ENCODE data around the gene GLIS1.

GLIS1 gene

DNA sequence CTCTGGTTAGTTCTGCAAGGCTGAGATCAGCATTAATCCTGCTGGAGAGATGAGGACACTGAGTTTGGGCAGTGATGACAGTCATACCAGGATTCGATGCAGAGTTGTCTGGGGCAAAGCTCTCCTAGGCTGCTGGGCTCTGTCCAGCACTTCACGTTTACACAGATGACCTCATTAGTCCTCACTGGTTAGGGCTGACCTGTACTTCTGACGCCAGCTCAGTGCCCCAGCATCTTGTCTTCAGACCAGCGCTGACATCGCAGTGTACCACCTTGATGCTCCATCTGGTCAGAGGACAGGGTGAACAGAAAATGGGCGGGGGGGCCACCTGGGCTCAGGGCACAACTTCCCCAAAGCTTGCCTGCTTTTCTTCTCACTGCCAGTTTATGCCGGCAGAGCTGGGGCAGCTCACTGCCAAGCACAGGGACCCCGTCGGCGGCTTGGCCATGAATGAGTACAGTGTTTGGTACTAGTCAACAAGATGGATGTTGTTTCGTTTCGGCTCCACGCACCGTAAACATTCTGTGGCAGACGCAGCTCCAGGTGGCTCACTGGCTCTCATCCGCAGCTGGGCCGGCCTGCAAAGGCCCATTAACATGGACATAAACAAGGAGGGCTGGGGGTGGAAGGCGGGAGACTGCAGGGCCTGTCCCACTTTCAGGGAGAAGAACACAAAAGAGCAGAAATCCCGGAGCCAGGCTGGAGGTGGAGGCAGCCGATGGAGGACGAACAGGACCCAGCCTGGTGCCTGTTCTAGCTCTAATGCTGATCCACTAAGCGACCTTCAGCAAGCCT is 118.7 kb downstream of the GLIS1 start:
- WGBS: 87% methylated on average over 22 of the region's 22 CpGs

DNA sequence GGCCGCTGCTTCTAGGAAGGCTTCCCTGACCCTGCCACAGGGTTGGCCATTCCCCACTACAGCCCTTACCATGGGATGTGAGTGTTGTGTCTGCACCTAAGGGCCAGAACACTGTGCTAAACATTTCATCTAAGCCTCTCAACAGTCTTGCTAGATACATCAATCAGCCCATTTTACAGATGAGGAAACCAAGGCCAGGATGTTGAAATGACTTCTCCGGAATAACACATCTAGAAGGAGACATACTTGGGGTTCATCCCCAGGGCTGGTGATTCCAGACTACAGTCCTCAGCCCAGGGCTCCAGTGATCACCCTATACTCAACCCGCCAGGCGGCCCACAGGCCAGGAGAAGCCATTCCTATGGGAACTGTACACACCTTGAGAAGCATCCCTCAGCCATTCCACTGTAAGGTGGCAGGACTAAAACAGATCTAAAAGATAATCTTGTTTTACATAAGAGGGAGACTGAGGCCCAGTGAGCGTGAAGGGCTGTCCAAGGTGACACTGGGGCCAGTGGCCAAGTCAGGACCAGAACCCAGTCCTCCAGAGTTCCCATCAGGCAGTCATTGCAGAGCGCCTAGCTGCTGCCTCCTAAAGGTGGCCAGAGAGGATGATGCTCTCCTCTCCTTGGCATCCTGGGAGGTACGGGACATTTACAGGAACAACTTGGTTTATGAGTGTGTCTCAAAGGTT is 119.5 kb downstream of the GLIS1 start:
- H3K27ac ChIP-seq (ENCODE audit: low read depth, low read length): no peak overlapping the region
- no peaks in the 10 kb centered on the region for H3K4me1 ChIP-seq (ENCODE audit: insufficient read depth, low read length)
- no peaks in the 10 kb centered on the region for H3K27me3 ChIP-seq (ENCODE audit: insufficient read depth, low read length)
- no peak overlapping the region for H3K4me3 ChIP-seq (ENCODE audit: low read length)
- H3K9ac ChIP-seq (ENCODE audit: low read depth, low read length): no peak overlapping the region
- WGBS: 90% methylated on average over 7 of the region's 7 CpGs
- H3K36me3 ChIP-seq (ENCODE audit: insufficient read depth, low read length): no peaks in the 10 kb centered on the region
- H3K9me3 ChIP-seq (ENCODE audit: insufficient read depth, low read depth, low read length): no peaks in the 10 kb centered on the region

More for the DNA sequence above, 118.7 kb downstream of the GLIS1 start:
- Histone ChIP-seq H3K4me1 (ENCODE audit: insufficient read depth, low read length) (no peaks in the 10 kb centered on the region), H3K9me3 (ENCODE audit: insufficient read depth, low read depth, low read length) (no peaks in the 10 kb centered on the region), H3K27ac (ENCODE audit: low read depth, low read length) (no peak overlapping the region), H3K9ac (ENCODE audit: low read depth, low read length) (no peak overlapping the region), H3K27me3 (ENCODE audit: insufficient read depth, low read length) (no peaks in the 10 kb centered on the region), H3K36me3 (ENCODE audit: insufficient read depth, low read length) (no peaks in the 10 kb centered on the region), H3K4me3 (ENCODE audit: low read length) (no peak overlapping the region)

DNA sequence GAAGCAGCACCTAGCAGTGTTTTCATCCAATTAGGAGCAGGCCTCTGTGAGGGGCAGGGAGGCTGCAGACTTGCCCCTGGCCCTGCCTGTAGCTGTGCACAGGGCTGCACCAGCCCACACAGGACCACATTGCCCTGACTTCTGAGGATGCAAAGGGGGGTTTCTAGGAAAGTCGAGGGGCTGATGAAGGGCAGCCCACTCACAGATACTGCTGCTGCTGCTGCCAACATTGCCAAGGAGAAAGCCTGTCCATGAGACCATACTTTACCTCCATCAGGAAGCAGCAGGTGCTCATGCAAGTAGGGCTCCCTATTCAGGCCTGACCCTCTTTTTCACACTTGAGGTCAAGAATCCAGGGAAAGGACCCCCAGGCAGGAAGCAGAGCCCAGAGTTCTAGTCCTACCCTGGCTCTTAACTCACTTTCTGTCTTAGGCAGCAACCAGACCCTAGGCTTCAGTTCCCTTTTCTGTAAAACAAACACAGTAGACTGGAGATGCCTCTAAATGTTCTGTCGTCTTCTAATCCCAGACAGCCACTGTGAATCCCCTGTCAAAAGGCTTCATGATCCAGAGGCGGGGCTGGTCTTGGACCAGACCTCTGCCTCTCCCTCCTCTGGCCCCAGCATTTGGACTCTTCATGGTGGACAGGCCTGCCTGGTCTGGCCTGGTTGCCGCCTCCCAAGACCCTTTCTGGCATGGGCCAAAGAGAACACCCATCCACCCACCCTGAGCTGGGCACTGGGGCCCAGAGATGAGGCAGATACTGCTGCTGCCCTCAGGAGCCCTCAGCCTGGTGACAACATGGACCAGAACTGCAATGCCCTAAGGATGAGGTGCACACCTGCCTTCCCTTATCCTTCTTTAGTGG is 120.2 kb downstream of the GLIS1 start:
- H3K4me1 ChIP-seq (ENCODE audit: insufficient read depth, low read length): no peaks in the 10 kb centered on the region
- H3K4me3 ChIP-seq (ENCODE audit: low read length): no peak overlapping the region
- H3K36me3 ChIP-seq (ENCODE audit: insufficient read depth, low read length): no peaks in the 10 kb centered on the region
- no peaks in the 10 kb centered on the region for H3K9me3 ChIP-seq (ENCODE audit: insufficient read depth, low read depth, low read length)
- no peak overlapping the region for H3K9ac ChIP-seq (ENCODE audit: low read depth, low read length)
- no peaks in the 10 kb centered on the region for H3K27me3 ChIP-seq (ENCODE audit: insufficient read depth, low read length)
- WGBS: 80% methylated on average over 4 of the region's 4 CpGs
- H3K27ac ChIP-seq (ENCODE audit: low read depth, low read length): no peak overlapping the region

DNA sequence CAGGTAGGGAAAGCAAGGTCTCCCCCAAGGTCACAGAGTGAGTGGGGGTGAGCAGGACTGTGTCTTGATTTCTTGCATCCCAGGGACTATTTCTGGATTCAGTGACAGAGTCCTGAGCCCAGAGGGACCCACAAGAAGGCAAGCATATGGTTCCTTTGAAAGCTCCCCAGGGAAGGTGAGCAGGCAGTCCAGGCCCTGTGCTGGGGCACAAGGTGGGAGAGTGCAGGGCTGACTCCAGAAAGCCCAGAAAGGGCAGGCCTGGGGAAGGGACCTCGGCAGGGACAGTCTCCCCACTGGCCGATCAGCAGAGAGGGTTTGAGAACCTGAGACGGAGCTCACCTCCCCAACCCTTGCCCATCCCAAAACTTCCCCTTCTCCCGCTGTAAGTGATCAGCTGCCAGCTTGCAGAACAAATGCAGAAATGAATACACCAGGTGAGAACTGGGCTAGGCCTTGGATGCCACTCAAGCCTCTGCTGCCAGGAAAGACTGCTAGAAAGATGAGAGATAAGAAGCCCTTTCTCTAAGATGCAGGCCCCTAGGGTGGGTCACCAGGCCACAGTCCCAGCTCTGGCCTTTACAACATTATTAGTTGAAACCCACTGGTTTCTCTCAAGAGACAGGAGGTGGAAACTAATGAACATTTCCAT is 121.0 kb downstream of the GLIS1 start:
- Histone ChIP-seq H3K27me3 (ENCODE audit: insufficient read depth, low read length) (no peaks in the 10 kb centered on the region), H3K4me1 (ENCODE audit: insufficient read depth, low read length) (no peaks in the 10 kb centered on the region), H3K36me3 (ENCODE audit: insufficient read depth, low read length) (no peaks in the 10 kb centered on the region), H3K9me3 (ENCODE audit: insufficient read depth, low read depth, low read length) (no peaks in the 10 kb centered on the region), H3K4me3 (ENCODE audit: low read length) (no peak overlapping the region), H3K27ac (ENCODE audit: low read depth, low read length) (no peak overlapping the region), H3K9ac (ENCODE audit: low read depth, low read length) (no peak overlapping the region)
- 89% methylated on average over 4 of the region's 4 CpGs for WGBS

DNA sequence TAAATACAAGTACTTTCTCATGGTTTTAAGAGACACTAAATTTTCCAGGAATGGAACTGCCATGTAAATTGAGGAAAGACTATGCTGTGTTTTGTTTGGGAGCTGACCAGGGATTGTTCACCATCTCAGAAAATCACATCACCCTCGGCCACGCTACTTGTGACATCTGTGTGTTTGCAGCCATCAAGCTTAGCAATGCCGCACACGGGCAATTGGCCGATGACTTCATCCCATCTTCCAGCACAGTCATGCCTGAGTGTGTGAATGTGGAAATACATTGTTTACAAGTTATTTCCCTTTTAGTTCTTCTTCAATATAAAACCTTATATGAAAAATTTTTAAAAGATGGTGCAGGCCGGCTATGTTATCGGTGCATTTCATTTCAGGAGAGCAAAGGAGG is 121.6 kb downstream of the GLIS1 start:
- no peaks in the 10 kb centered on the region for H3K9me3 ChIP-seq (ENCODE audit: insufficient read depth, low read depth, low read length)
- 97% methylated on average over 7 of the region's 7 CpGs for WGBS

DNA sequence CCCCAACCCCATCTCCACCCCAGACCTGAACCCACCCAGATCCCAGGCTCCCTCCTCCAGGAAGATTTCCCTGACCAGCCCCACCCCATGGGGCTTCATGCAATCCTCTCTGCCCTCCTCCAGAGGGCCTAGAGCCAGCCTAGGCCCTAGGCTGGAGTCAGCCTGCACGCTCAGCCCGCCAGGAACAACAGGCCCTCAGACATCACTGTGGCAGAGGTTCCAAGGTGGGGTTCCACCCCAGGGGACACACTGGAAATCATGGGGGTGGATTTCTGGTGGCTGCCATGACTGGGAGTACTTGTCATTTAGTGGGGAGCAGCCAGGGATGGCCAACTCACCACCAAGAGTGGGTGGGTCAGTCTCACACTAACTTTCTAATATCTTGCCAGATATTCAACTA is 122.0 kb downstream of the GLIS1 start:
- no peaks in the 10 kb centered on the region for H3K36me3 ChIP-seq (ENCODE audit: insufficient read depth, low read length)
- H3K9ac ChIP-seq (ENCODE audit: low read depth, low read length): no peak overlapping the region
- H3K4me1 ChIP-seq (ENCODE audit: insufficient read depth, low read length): no peaks in the 10 kb centered on the region
- no peak overlapping the region for H3K27ac ChIP-seq (ENCODE audit: low read depth, low read length)
- H3K4me3 ChIP-seq (ENCODE audit: low read length): no peak overlapping the region
- H3K9me3 ChIP-seq (ENCODE audit: insufficient read depth, low read depth, low read length): no peaks in the 10 kb centered on the region
- H3K27me3 ChIP-seq (ENCODE audit: insufficient read depth, low read length): no peaks in the 10 kb centered on the region
- 76% methylated on average over 2 of the region's 2 CpGs for WGBS

More for the DNA sequence above, 121.6 kb downstream of the GLIS1 start:
- no peak overlapping the region for H3K9ac ChIP-seq (ENCODE audit: low read depth, low read length)
- H3K4me3 ChIP-seq (ENCODE audit: low read length): no peak overlapping the region
- no peaks in the 10 kb centered on the region for H3K36me3 ChIP-seq (ENCODE audit: insufficient read depth, low read length)
- H3K4me1 ChIP-seq (ENCODE audit: insufficient read depth, low read length): no peaks in the 10 kb centered on the region
- H3K27me3 ChIP-seq (ENCODE audit: insufficient read depth, low read length): no peaks in the 10 kb centered on the region
- no peak overlapping the region for H3K27ac ChIP-seq (ENCODE audit: low read depth, low read length)

DNA sequence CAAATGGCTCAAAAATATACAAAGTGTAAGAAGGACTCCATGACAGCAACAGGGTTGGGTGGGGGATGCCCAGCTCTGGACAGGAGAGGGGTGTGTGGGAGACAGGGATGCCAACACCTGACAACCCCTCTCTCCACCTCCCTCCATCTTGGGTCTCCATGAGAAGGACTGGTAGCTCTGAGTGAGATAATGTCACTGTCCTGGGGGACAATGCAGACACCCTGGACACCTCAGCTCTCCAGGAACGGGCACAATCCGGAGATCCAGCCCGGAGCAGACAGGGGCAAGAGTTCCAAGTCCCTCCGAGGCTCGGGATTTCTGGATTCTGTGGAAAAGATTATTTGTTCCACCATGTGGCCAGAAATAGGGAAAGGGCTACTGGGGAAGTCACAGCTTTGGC is 122.5 kb downstream of the GLIS1 start:
- no peak overlapping the region for H3K27ac ChIP-seq (ENCODE audit: low read depth, low read length)
- H3K27me3 ChIP-seq (ENCODE audit: insufficient read depth, low read length): no peaks in the 10 kb centered on the region
- 81% methylated on average over 5 of the region's 5 CpGs for WGBS
- H3K9ac ChIP-seq (ENCODE audit: low read depth, low read length): no peak overlapping the region
- H3K4me3 ChIP-seq (ENCODE audit: low read length): no peak overlapping the region
- H3K4me1 ChIP-seq (ENCODE audit: insufficient read depth, low read length): no peaks in the 10 kb centered on the region
- H3K36me3 ChIP-seq (ENCODE audit: insufficient read depth, low read length): no peaks in the 10 kb centered on the region
- H3K9me3 ChIP-seq (ENCODE audit: insufficient read depth, low read depth, low read length): no peaks in the 10 kb centered on the region

DNA sequence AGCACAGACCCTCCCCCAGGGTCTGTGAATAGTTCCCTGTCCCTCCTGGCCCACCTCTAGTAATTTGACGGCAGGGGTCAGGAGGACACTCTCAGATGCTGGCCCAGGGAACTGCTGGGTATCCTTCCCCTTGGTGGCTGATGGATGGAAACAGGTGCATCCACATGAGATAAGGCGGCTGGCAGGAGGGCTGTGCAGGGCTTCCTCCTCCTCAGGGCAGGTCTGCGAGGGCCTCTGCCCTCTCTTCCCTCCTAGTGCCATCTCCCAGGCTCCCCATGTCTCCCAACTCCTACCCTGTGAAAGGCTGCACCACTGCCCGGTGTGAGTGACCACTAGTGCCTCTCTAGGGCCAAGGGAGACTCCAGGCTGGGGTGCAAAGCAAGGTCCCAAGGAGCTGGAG is 123.9 kb downstream of the GLIS1 start:
- no peak overlapping the region for H3K9ac ChIP-seq (ENCODE audit: low read depth, low read length)
- H3K4me3 ChIP-seq (ENCODE audit: low read length): no peak overlapping the region
- H3K9me3 ChIP-seq (ENCODE audit: insufficient read depth, low read depth, low read length): peaks cover 12% of the 10 kb centered on the region; the same call in 1 of the 2 replicates
- H3K27ac ChIP-seq (ENCODE audit: low read depth, low read length): no peak overlapping the region
- no peaks in the 10 kb centered on the region for H3K4me1 ChIP-seq (ENCODE audit: insufficient read depth, low read length)
- no peaks in the 10 kb centered on the region for H3K27me3 ChIP-seq (ENCODE audit: insufficient read depth, low read length)
- WGBS: 87% methylated on average over 4 of the region's 4 CpGs
- no peaks in the 10 kb centered on the region for H3K36me3 ChIP-seq (ENCODE audit: insufficient read depth, low read length)

DNA sequence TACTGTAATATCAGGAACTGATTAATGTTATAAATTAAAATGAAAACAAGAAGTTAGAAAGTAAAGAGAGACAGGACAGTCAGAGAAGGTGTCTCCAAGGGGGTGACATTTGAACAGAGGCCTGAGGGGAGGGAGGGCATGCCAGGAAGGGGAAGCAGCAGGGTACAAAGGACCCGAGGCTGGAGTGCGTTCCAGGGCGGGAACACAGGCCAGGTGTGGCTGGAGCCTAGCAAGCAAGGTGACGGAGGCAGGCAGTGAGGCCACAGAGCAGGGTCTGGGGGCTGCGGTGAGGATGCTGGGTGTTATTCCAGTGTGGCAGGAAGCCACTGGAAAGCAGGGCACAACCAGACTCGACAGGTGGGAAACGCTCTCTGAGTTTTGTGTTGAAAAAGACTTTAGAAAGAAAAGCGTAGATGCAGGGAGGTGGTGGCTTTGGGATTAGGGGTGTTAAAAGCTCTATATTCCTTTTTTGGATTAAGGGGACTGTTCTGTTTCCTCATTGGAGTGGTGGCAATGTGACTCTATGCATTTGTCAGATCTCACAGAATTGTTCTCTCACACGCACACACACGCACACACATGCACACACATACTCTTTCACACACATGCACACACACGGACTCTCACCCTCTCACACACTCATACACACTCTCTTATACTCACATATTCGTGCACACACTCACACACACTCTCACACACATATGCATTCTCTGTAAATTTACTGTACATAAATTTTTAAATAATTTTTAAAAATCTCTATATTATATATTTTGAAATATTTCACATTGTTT is 124.5 kb downstream of the GLIS1 start:
- H3K4me1 ChIP-seq (ENCODE audit: insufficient read depth, low read length): no peaks in the 10 kb centered on the region
- H3K27me3 ChIP-seq (ENCODE audit: insufficient read depth, low read length): no peaks in the 10 kb centered on the region
- H3K9me3 ChIP-seq (ENCODE audit: insufficient read depth, low read depth, low read length): peaks cover 18% of the 10 kb centered on the region
- H3K36me3 ChIP-seq (ENCODE audit: insufficient read depth, low read length): no peaks in the 10 kb centered on the region
- H3K4me3 ChIP-seq (ENCODE audit: low read length): no peak overlapping the region
- WGBS: 75% methylated on average over 12 of the region's 12 CpGs
- no peak overlapping the region for H3K27ac ChIP-seq (ENCODE audit: low read depth, low read length)
- no peak overlapping the region for H3K9ac ChIP-seq (ENCODE audit: low read depth, low read length)

DNA sequence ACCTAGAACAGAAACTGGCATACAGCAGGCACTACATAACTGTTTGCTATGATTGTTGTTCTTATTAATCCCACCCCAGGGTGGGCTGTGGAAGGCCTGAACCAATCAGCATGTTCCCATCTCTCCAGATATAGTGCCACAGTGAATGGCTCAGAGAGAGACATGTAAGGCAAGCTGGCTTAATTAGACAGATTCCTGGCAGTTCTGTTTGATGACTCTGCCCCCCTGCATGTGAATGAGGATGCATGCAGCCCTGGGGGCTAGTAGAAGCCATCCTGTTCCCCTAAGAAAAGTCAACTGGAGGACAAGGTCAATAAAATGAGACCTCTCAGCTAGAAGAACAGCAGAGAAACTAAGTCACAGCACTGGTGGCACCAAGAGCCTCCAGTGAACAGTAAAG is 130.3 kb downstream of the GLIS1 start:
- no peak overlapping the region for H3K27ac ChIP-seq (ENCODE audit: low read depth, low read length)
- no peak overlapping the region for H3K9ac ChIP-seq (ENCODE audit: low read depth, low read length)
- no peaks in the 10 kb centered on the region for H3K36me3 ChIP-seq (ENCODE audit: insufficient read depth, low read length)
- H3K4me1 ChIP-seq (ENCODE audit: insufficient read depth, low read length): peaks cover 5% of the 10 kb centered on the region; the same call in 1 of the 2 replicates
- H3K9me3 ChIP-seq (ENCODE audit: insufficient read depth, low read depth, low read length): peaks cover 18% of the 10 kb centered on the region
- H3K4me3 ChIP-seq (ENCODE audit: low read length): no peak overlapping the region
- H3K27me3 ChIP-seq (ENCODE audit: insufficient read depth, low read length): no peaks in the 10 kb centered on the region

Data from HUES64 (cell line).